ENCODE results near the gene SNX10. TPM values are rescaled to one million over a fixed set of nuclear protein-coding genes. Genes with fewer than 3 reads are reported as not detected.

The SNX10 gene
- total RNA-seq, 2 donors from 2014 or later = 0.96 to 3.3 TPM

- Histone ChIP-seq H3K27ac (no peak overlapping the region), H3K36me3 (no peaks in the 10 kb centered on the region), H3K27me3 (no peaks in the 10 kb centered on the region), H3K4me1 (no peaks in the 10 kb centered on the region), H3K4me3 (no peak overlapping the region), H3K9me3 (no peaks in the 10 kb centered on the region)
- no peak for TF ChIP-seq CTCF (IDR thresholded peaks at IDR 0.05)
- no peak for DNase-seq (ENCODE audit: low spot score)
Observed at GRCh38 chr7:26332698-26333097, 41.0 kb downstream of the SNX10 start.

- no peaks in the 10 kb centered on the region for H3K4me1 ChIP-seq
- no peak for DNase-seq (ENCODE audit: low spot score)
- no peaks in the 10 kb centered on the region for H3K36me3 ChIP-seq
- H3K27me3 ChIP-seq = no peaks in the 10 kb centered on the region
- no peak overlapping the region for H3K27ac ChIP-seq
- no peak for TF ChIP-seq CTCF (IDR thresholded peaks at IDR 0.05)
- H3K4me3 ChIP-seq = no peak overlapping the region
- no peaks in the 10 kb centered on the region for H3K9me3 ChIP-seq
Observed at GRCh38 chr7:26334166-26334859, 42.7 kb downstream of the SNX10 start.

GRCh38 chr7:26337232-26337865 lies 45.7 kb downstream of the SNX10 start:
- H3K4me1 ChIP-seq = no peaks in the 10 kb centered on the region
- no peaks in the 10 kb centered on the region for H3K9me3 ChIP-seq
- H3K36me3 ChIP-seq = no peaks in the 10 kb centered on the region
- H3K27me3 ChIP-seq = no peaks in the 10 kb centered on the region
- H3K27ac ChIP-seq = no peak overlapping the region
- no peak for TF ChIP-seq CTCF (IDR thresholded peaks at IDR 0.05)
- H3K4me3 ChIP-seq = no peak overlapping the region
- DNase-seq (ENCODE audit: low spot score) = no peak

GRCh38 chr7:26340476-26341018 lies 48.9 kb downstream of the SNX10 start:
- Histone ChIP-seq H3K4me1 (no peaks in the 10 kb centered on the region), H3K27me3 (no peaks in the 10 kb centered on the region), H3K9me3 (no peaks in the 10 kb centered on the region), H3K27ac (no peak overlapping the region), H3K36me3 (no peaks in the 10 kb centered on the region), H3K4me3 (no peak overlapping the region)
- DNase-seq (ENCODE audit: low spot score) = no peak
- TF ChIP-seq CTCF (IDR thresholded peaks at IDR 0.05) = no peak

- Histone ChIP-seq H3K27me3 (no peaks in the 10 kb centered on the region), H3K27ac (no peak overlapping the region), H3K4me1 (no peaks in the 10 kb centered on the region), H3K36me3 (no peaks in the 10 kb centered on the region), H3K9me3 (no peaks in the 10 kb centered on the region), H3K4me3 (no peak overlapping the region)
- DNase-seq (ENCODE audit: low spot score) = no peak
- no peak for TF ChIP-seq CTCF (IDR thresholded peaks at IDR 0.05)
Observed at GRCh38 chr7:26343320-26343832, 51.7 kb downstream of the SNX10 start.

All from right atrium auricular region (tissue), 2 donors.